HUES6 (cell line): ENCODE results near the gene DLGAP1.
"Not testable (repeated sequence)": the region's sequence is repeated elsewhere in the genome, so short reads cannot be mapped to it uniquely, and the experiment has no call there.

ENCODE experiments used
- H3K27ac ChIP-seq: 2 replicates; pipeline ENCODE4 v1.7.0; 2013; ENCODE audit warnings: low read depth, mild to moderate bottlenecking, low read length, inconsistent platforms
- H3K27me3 ChIP-seq: 2 replicates; pipeline ENCODE4 v1.6.1; 2013; ENCODE audit warnings: low read length; ENCODE audit not compliant: control insufficient read depth, insufficient read depth
- H3K36me3 ChIP-seq: 2 replicates; pipeline ENCODE4 v1.6.1; 2013; ENCODE audit warnings: low read length; ENCODE audit not compliant: control insufficient read depth, insufficient read depth
- H3K4me1 ChIP-seq: 2 replicates; pipeline ENCODE4 v1.6.1; 2013; ENCODE audit warnings: low read length; ENCODE audit not compliant: control insufficient read depth, insufficient read depth
- H3K4me3 ChIP-seq: 2 replicates; pipeline ENCODE4 v1.5.1; 2013; ENCODE audit warnings: low read depth, low read length
- H3K9ac ChIP-seq: one replicate; pipeline ENCODE4 v1.6.1; 2013; ENCODE audit warnings: mild to moderate bottlenecking, low read length
- H3K9me3 ChIP-seq: 2 replicates; pipeline ENCODE4 v1.6.1; 2013; ENCODE audit warnings: low read depth, low read length; ENCODE audit not compliant: control insufficient read depth, insufficient read depth

DLGAP1 gene

DNA sequence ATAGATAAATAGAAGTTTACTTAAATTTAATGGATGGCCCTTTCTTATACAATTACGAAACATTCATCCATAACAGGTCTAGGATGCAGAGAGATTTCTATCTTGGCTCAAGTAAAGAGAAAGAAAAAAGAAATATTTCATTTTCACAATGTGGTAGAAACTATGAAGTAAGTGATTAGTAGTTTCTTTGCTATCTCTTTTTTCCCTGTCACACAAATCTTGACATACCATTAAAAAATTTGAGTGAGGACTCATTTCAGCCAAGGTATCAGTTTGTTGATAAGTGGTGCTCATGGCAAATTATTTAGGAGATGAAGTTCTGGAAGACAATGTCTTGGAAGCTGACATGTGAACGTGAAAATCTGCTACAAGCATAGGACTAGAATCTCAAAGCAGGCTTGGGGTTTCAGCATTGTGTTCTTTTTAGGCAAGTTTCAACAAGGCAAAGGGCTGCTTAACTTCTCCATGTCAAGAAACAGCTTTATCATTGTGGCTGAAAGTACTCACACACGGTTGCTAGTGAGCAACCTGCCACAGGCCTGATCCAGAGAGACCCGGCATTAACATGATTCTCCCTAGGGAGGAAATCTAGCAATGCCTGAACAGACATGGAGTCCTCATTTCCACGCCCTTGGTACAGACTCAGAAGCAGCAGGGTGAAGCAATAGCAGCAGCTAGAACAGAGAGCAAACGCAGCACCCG lies 414.6 kb downstream of the DLGAP1 start:
- Histone ChIP-seq H3K9ac (no peak overlapping the region), H3K27ac (no peak overlapping the region), H3K4me3 (no peak overlapping the region), H3K4me1 (0 out of 2 replicates have a peak, but pooled peaks cover 5% of the 10 kb centered on the region), H3K9me3 (no peaks in the 10 kb centered on the region), H3K36me3 (no peaks in the 10 kb centered on the region), H3K27me3 (no peaks in the 10 kb centered on the region)

DNA sequence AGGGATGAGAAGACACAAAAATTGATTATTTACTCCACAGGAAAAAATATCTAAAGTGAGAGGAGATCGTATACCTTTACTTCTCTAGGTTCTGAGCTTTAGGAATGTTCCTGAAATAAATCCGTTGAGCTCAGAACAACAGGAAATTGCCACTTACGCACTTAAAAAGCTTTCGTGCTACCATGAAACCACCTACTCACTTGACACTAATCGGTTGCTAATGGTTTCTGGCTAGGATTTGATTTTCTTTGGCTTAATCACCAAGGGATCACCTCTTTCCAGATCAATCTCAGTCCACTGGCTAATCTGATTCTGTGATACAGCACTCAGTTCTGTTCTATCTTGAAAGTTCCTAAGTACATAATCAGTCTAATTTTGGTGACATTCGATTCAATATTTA lies 419.6 kb downstream of the DLGAP1 start:
- peaks cover 6% of the 10 kb centered on the region; the same call in 1 of the 2 replicates for H3K9me3 ChIP-seq
- H3K9ac ChIP-seq: no peak overlapping the region
- H3K27ac ChIP-seq: no peak overlapping the region
- H3K27me3 ChIP-seq: no peaks in the 10 kb centered on the region
- 0 out of 2 replicates have a peak, but pooled peaks cover 5% of the 10 kb centered on the region for H3K4me1 ChIP-seq
- no peak overlapping the region for H3K4me3 ChIP-seq
- no peaks in the 10 kb centered on the region for H3K36me3 ChIP-seq

DNA sequence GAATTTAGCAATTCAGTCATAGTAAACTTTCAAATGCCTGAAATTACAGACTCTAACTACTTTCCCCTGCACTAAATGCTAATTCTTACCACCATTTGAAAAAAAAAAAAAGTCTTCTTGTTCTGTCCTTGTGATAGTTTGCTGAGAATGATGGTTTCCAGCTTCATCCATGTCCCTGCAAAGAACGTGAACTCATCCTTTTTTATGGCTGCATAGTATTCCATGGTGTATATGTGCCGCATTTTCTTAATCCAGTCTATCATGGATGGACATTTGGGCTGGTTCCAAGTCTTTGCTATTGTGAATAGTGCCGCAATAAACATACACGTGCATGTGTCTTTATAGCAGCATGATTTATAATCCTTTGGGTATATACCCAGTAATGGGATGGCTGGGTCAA lies 420.3 kb downstream of the DLGAP1 start:
- H3K4me3 ChIP-seq, H3K4me1 ChIP-seq, H3K27ac ChIP-seq, H3K27me3 ChIP-seq, H3K36me3 ChIP-seq, H3K9ac ChIP-seq, H3K9me3 ChIP-seq: not testable (repeated sequence)

DNA sequence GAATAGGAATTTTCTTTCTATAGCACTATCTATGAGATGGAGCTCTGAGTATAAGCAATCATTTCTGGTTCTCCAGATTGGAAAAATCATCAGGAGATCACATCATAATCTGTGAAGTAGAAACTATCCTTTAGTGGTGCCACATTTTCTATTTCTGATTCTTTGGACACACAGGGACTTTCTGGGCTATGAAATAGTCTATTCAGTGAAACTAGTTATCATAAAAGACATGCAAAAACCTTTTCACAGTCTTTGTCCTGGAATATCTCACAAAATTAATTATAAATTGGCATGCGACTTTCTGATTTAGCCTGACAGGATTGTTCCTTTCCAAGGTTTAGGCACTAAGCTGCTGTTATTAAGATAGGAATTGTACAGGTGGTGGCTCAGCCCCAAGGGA lies 428.6 kb downstream of the DLGAP1 start:
- H3K4me3 ChIP-seq: no peak overlapping the region
- no peaks in the 10 kb centered on the region for H3K9me3 ChIP-seq
- H3K36me3 ChIP-seq: no peaks in the 10 kb centered on the region
- no peak overlapping the region for H3K27ac ChIP-seq
- no peaks in the 10 kb centered on the region for H3K4me1 ChIP-seq
- no peak overlapping the region for H3K9ac ChIP-seq
- H3K27me3 ChIP-seq: no peaks in the 10 kb centered on the region

DNA sequence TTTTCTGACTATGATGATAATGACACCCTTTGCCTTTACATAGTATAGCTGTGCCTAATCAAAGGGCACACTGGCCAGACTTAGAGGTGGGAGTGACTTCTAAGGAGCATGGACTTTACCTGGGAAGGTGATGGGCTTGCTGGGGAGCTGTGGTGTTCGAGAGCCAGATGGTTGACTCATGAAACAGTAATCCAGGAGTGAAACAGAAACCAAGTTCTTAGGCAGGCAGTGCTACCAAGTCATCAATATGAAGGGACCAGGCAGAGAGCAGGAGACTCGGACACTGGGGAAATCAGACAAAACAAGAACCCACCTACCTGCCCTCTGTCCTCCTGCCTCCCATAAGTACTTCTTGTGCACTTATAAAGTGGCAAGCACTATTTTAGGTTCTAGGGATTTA lies 430.4 kb downstream of the DLGAP1 start:
- Histone ChIP-seq H3K4me3 (no peak overlapping the region), H3K9ac (no peak overlapping the region), H3K27ac (no peak overlapping the region), H3K9me3 (no peaks in the 10 kb centered on the region), H3K4me1 (peaks cover 13% of the 10 kb centered on the region; the same call in 1 of the 2 replicates), H3K27me3 (no peaks in the 10 kb centered on the region), H3K36me3 (no peaks in the 10 kb centered on the region)

DNA sequence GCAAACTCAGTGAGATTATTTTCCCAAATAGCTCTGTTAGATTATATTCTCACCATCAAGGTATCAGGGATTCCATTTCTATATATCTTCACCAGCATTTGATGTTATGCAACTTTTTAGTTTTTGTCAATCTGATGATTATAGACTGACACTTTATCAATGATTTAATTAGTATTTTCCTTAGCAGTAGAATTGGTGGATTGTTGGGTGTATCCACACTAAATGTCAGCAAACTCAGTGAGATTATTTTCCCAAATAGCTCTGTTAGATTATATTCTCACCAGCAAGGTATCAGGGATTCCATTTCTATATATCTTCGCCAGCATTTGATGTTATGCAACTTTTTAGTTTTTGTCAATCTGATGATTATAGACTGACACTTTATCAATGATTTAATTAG lies 432.4 kb downstream of the DLGAP1 start:
- H3K9me3 ChIP-seq, H3K27ac ChIP-seq, H3K4me3 ChIP-seq, H3K9ac ChIP-seq, H3K36me3 ChIP-seq, H3K27me3 ChIP-seq: not testable (repeated sequence)
- peaks cover 20% of the 10 kb centered on the region for H3K4me1 ChIP-seq

DNA sequence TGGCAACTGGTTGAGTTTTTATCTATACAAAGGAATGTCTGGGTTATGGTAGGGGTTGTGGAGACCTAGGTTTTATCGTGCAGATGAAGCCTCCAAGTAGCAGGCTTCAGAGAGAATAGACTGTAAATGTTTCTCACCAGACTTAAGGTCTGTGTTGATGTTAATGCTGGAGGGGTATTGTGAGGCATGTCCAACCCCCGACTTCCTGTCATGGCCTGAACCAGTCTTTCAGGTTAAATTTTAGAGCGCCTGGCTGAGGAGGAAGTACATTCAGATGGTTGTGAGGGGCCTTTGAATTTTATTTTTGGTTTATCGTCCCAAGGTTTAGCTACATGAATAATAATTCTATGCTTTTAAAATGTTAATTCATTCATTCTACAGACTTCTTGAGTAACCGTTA lies 435.1 kb downstream of the DLGAP1 start:
- no peak overlapping the region for H3K9ac ChIP-seq
- peaks cover 32% of the 10 kb centered on the region for H3K4me1 ChIP-seq
- no peak overlapping the region for H3K27ac ChIP-seq
- no peaks in the 10 kb centered on the region for H3K9me3 ChIP-seq
- no peaks in the 10 kb centered on the region for H3K36me3 ChIP-seq
- H3K27me3 ChIP-seq: no peaks in the 10 kb centered on the region
- H3K4me3 ChIP-seq: no peak overlapping the region

DNA sequence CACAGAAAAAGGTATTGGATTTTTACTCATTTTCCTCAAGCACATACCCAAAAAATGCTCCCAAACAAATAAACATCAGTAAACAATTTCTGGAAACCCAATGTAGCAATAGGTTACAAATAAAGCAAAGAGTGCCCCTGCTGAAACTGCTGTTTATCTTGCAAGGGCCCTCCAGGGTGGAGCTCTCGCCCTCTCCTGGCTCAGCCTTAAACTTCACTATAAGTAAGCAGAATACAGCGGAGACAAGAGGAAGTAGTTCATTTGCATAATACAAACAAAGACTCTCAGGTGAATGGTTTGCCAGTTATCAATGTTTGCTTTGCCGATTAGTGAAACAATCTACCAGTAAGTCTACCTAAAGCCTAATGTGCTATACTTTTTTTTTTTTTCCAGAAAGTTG lies 437.6 kb downstream of the DLGAP1 start:
- Histone ChIP-seq H3K4me3 (no peak overlapping the region), H3K9ac (no peak overlapping the region)

DNA sequence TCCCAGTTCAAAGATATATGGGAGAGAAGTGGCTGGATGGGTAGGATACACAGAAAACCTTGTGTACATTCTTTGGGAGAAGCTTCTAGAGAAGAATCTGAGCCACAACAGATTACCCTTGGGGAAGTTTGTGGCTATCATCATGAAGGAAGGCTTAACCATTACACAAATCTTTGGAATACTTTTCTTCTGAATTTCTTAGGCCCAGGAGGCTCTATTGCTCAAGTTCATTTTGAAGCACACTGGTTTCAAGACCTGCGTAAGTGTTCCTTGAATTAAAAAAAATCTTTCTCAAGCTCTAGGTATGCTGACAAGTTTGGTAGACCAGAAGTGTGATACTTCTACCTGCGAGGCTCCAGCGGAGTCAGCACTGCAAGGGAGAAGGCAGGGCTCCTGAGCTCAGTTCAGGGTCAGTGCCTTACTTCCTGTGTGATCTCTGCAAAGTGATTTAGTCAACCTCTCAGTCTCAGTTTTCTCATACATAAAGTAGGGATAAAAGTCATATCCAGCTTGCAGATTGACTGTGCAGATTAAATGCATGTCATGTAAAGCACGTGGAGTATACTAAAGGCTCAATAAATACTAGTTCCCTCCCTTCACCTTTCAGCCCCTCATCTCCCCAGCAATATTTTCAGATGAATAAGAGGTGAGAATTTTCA lies 438.6 kb downstream of the DLGAP1 start:
- Histone ChIP-seq H3K27ac (no peak overlapping the region), H3K4me3 (no peak overlapping the region), H3K9ac (no peak overlapping the region), H3K27me3 (no peaks in the 10 kb centered on the region), H3K9me3 (no peaks in the 10 kb centered on the region), H3K36me3 (no peaks in the 10 kb centered on the region), H3K4me1 (peaks cover 32% of the 10 kb centered on the region)

More for the DNA sequence above, 437.6 kb downstream of the DLGAP1 start:
- peaks cover 32% of the 10 kb centered on the region for H3K4me1 ChIP-seq
- H3K36me3 ChIP-seq: no peaks in the 10 kb centered on the region
- H3K27me3 ChIP-seq: no peaks in the 10 kb centered on the region
- H3K27ac ChIP-seq: no peak overlapping the region
- H3K9me3 ChIP-seq: no peaks in the 10 kb centered on the region

DNA sequence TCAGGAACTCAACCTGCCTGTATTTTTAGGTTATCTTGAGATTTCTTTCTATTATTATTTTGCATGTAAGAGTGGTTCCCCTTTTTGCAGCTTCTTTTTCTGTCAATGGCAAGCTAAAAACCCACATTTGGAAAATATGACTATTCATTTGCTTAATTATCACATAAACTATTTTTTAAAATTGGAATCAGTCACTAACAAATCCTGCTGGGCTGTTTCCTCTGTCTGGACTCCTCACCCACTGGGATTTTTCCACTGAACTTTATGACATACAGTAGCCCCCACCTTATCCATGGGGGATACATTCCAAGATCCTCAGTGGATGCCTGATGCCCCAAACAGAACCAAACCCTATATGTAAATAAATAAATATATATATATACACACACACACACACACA lies 447.3 kb downstream of the DLGAP1 start:
- Histone ChIP-seq H3K4me3 (no peak overlapping the region), H3K27ac (no peak overlapping the region), H3K36me3 (peaks cover 3% of the 10 kb centered on the region; the same call in 1 of the 2 replicates), H3K9ac (no peak overlapping the region), H3K9me3 (no peaks in the 10 kb centered on the region), H3K27me3 (no peaks in the 10 kb centered on the region), H3K4me1 (peaks cover 5% of the 10 kb centered on the region; the same call in 1 of the 2 replicates)

DNA sequence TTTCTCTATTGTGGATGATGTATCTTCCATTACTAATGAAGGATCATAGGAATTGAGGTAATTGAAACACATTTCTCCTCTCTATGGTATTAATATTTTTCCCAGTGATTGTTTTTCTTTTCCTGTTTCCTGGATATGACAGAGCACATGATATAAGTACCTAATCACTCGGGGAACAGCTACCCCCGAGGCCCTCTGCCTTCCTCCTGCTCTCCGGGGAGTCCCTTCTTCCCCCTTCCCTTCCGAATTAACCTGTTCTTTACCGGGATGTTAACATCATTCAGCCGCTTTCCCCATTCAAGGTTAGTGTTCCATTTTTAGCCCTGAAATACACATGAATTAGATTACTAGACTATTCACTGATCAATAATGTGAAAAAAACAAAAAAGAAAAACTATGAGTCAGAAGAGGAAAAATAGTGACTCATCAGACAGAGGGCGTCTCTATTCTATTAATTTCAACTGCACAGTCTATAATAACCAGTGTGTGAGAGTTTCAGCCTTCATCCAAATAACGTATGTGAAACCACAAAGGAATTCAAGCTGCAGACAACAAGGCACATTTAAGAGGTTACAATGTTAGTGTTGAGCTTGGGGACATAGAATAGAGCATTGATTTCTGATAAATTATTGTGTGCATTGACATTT lies 450.8 kb downstream of the DLGAP1 start:
- Histone ChIP-seq H3K27ac (no peak overlapping the region), H3K4me3 (no peak overlapping the region), H3K36me3 (peaks cover 3% of the 10 kb centered on the region; the same call in 1 of the 2 replicates), H3K27me3 (no peaks in the 10 kb centered on the region), H3K4me1 (peaks cover 5% of the 10 kb centered on the region; the same call in 1 of the 2 replicates), H3K9ac (no peak overlapping the region), H3K9me3 (no peaks in the 10 kb centered on the region)
